Retina (tissue), 1 donor: ENCODE measurements around the gene OPA1.

Experiments
- DNase-seq: peaks from one replicate; pipeline ENCODE4 v3.0.0-alpha.2; 2016

Gene OPA1

GRCh38 chr3:193744822-193745684 is 152.0 kb downstream of the OPA1 start:
- DNase-seq, result peak; percentile 76

DNA sequence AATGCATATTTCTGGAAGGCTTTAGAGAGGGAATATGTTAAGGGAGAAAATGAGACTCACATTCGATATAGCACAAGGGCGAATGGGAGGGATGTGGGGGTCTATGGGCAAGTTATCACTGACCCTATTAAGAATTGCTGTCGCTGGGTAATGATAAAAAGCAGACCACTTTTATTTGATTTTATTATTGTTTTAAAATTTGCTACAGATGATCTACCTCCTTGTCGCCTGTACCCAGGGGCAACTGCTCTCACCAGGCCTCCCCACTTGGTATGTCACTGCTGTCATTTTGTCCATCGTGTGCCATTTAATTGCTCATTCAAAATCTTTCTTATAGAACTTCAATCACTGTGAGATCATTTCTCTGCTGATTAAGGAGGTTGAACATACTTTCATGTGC is 153.8 kb downstream of the OPA1 start:
- no peak for DNase-seq
